Measurements from ENCODE around the gene CAB39.

GRCh38 chr2:230711224-230711623, 1.4 kb upstream of the CAB39 start:
- no peak for TF ChIP-seq CTCF (IDR thresholded peaks at IDR 0.05)
- TF ChIP-seq REST (IDR thresholded peaks at IDR 0.05; ENCODE audit: insufficient read depth in 1 of 2, low read depth in 2 of 2, low read length in 1 of 2) = no peak
